ENCODE measurements around the gene PCID2. TPM values are rescaled to one million over a fixed set of nuclear protein-coding genes. Genes with fewer than 3 reads are reported as not detected.

PCID2 gene
- polyA plus RNA-seq, 1 donor from 2014 or later, result 81.3 TPM

DNA sequence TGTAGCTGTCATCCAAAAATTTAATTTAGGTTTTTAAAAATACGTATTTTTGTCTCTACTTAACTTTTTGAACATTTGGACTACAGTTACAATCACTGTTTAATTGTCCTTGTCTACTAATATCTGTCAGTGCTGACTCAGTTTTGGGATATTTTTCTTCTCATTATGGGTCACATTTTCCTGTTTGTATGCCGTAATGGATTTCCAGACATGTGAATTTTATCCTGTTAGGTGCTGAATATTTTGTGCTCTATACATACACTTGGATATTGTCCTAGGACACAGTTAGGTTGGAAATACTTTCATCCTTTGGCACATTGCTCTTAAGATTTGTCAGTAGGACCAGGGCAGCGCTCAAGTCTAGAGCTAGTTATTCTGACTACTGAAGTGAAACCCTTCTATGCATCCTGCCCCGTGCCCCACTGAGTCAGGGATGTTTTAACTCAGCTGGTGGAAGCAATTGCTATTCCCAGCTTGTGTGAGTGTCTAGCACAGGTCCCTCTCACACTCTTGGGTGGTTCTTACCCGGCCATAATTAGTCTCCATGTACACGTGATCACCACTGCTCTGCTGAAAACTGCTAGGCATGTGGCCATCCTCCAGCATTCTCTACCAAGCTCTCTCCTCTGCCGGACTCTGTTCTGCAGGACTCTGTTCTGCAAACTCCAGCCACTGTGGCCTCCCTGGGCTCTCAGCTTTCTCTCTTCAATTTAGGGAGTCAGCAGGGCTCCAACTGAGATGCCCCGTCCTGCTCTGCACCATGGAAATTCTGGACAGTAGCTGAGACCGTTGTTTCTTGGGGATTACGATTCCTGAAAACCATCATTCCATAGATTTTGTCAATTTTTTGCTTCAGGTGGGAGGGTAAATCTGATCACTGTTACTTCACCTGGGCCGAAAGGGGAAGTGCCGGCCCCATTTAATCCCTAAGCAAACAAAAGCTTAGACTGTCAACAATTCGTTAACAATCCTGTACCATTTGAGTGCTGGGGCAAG is 38.9 kb downstream of the PCID2 start:
- H3K9me2 ChIP-seq (ENCODE audit: insufficient read depth, low read length), result no peaks in the 10 kb centered on the region
- no peak for TF ChIP-seq EP300 (conservative IDR thresholded peaks at IDR 0.05; ENCODE audit: poor library complexity, severe bottlenecking)
- no peak for TF ChIP-seq RAD21 (conservative IDR thresholded peaks at IDR 0.05)
- TF ChIP-seq POLR2AphosphoS5 (IDR thresholded peaks at IDR 0.05), result no peak
- TF ChIP-seq, protein P1, sequence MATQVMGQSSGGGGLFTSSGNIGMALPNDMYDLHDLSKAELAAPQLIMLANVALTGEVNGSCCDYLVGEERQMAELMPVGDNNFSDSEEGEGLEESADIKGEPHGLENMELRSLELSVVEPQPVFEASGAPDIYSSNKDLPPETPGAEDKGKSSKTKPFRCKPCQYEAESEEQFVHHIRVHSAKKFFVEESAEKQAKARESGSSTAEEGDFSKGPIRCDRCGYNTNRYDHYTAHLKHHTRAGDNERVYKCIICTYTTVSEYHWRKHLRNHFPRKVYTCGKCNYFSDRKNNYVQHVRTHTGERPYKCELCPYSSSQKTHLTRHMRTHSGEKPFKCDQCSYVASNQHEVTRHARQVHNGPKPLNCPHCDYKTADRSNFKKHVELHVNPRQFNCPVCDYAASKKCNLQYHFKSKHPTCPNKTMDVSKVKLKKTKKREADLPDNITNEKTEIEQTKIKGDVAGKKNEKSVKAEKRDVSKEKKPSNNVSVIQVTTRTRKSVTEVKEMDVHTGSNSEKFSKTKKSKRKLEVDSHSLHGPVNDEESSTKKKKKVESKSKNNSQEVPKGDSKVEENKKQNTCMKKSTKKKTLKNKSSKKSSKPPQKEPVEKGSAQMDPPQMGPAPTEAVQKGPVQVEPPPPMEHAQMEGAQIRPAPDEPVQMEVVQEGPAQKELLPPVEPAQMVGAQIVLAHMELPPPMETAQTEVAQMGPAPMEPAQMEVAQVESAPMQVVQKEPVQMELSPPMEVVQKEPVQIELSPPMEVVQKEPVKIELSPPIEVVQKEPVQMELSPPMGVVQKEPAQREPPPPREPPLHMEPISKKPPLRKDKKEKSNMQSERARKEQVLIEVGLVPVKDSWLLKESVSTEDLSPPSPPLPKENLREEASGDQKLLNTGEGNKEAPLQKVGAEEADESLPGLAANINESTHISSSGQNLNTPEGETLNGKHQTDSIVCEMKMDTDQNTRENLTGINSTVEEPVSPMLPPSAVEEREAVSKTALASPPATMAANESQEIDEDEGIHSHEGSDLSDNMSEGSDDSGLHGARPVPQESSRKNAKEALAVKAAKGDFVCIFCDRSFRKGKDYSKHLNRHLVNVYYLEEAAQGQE (IDR thresholded peaks at IDR 0.05; ENCODE audit: borderline replicate concordance), result no peak
- no peak for TF ChIP-seq SMC3 (conservative IDR thresholded peaks at IDR 0.05; ENCODE audit: poor library complexity)
- H3K9me3 ChIP-seq (ENCODE audit: low read length), result no peaks in the 10 kb centered on the region
- no peaks in the 10 kb centered on the region for H3K27me3 ChIP-seq (ENCODE audit: insufficient read depth, low read depth, low read length)
- H3K79me2 ChIP-seq (replicated peaks; ENCODE audit: insufficient read depth, low read length), result no peaks in the 10 kb centered on the region
- H3K36me3 ChIP-seq (ENCODE audit: insufficient read depth, low read length), result no peaks in the 10 kb centered on the region
- H3K4me2 ChIP-seq (ENCODE audit: low read length), result no peak overlapping the region
- H2AFZ ChIP-seq (ENCODE audit: low read depth, low read length), result no peak overlapping the region
- H3F3A ChIP-seq (ENCODE audit: insufficient read depth, low read length, poor library complexity, severe bottlenecking), result no peaks in the 10 kb centered on the region
- H4K20me1 ChIP-seq (ENCODE audit: insufficient read depth), result no peaks in the 10 kb centered on the region
- no peak overlapping the region for H3K9ac ChIP-seq (ENCODE audit: low read length)
- H3K4me3 ChIP-seq (ENCODE audit: low read length), result no peak overlapping the region
- no peak overlapping the region for H3K27ac ChIP-seq (ENCODE audit: low read length)

DNA sequence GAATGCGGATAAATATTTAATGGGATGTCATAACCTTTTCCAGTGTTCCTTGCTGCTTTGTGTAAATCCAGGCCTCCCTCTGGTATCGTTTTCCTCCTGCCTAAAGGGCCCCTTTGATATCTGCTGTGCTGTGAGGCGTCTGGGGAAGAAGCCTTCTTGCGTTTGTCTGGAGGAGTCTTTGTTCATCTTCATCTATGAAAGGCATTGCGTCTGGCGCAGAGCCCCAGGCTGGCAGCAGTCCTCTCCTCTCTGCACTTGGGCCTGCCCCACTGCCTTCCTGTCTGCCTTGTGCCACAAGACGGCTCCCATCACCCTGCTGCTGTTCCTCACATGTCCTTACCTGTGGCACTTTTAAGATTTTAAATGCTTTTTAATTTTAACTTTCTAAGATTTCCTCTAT is 40.3 kb downstream of the PCID2 start:
- no peak overlapping the region for H3K4me2 ChIP-seq (ENCODE audit: low read length)
- no peak overlapping the region for H3K27ac ChIP-seq (ENCODE audit: low read length)
- no peak overlapping the region for H3K4me3 ChIP-seq (ENCODE audit: low read length)
- H4K20me1 ChIP-seq (ENCODE audit: insufficient read depth), result no peaks in the 10 kb centered on the region
- H2AFZ ChIP-seq (ENCODE audit: low read depth, low read length), result no peak overlapping the region
- TF ChIP-seq MXI1 (conservative IDR thresholded peaks at IDR 0.05; ENCODE audit: poor library complexity, severe bottlenecking) (no peak), POLR2AphosphoS5 (IDR thresholded peaks at IDR 0.05) (no peak), SMC3 (conservative IDR thresholded peaks at IDR 0.05; ENCODE audit: poor library complexity) (no peak), TAF1 (IDR thresholded peaks at IDR 0.05; ENCODE audit: low read depth) (no peak), EP300 (conservative IDR thresholded peaks at IDR 0.05; ENCODE audit: poor library complexity, severe bottlenecking) (no peak), EZH2 (IDR thresholded peaks at IDR 0.05; ENCODE audit: borderline replicate concordance, insufficient read depth, low read length, poor library complexity, severe bottlenecking) (no peak), RAD21 (conservative IDR thresholded peaks at IDR 0.05) (no peak)
- TF ChIP-seq, protein P1 (IDR thresholded peaks at IDR 0.05; ENCODE audit: borderline replicate concordance), result no peak
- TF ChIP-seq, protein P2, sequence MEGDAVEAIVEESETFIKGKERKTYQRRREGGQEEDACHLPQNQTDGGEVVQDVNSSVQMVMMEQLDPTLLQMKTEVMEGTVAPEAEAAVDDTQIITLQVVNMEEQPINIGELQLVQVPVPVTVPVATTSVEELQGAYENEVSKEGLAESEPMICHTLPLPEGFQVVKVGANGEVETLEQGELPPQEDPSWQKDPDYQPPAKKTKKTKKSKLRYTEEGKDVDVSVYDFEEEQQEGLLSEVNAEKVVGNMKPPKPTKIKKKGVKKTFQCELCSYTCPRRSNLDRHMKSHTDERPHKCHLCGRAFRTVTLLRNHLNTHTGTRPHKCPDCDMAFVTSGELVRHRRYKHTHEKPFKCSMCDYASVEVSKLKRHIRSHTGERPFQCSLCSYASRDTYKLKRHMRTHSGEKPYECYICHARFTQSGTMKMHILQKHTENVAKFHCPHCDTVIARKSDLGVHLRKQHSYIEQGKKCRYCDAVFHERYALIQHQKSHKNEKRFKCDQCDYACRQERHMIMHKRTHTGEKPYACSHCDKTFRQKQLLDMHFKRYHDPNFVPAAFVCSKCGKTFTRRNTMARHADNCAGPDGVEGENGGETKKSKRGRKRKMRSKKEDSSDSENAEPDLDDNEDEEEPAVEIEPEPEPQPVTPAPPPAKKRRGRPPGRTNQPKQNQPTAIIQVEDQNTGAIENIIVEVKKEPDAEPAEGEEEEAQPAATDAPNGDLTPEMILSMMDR (IDR thresholded peaks at IDR 0.05; ENCODE audit: poor library complexity, severe bottlenecking), result no peak
- H3K9me3 ChIP-seq (ENCODE audit: low read length), result no peaks in the 10 kb centered on the region
- H3K36me3 ChIP-seq (ENCODE audit: insufficient read depth, low read length), result no peaks in the 10 kb centered on the region
- no peaks in the 10 kb centered on the region for H3K9me2 ChIP-seq (ENCODE audit: insufficient read depth, low read length)
- H3F3A ChIP-seq (ENCODE audit: insufficient read depth, low read length, poor library complexity, severe bottlenecking), result no peaks in the 10 kb centered on the region
- H3K79me2 ChIP-seq (replicated peaks; ENCODE audit: insufficient read depth, low read length), result no peaks in the 10 kb centered on the region
- H3K9ac ChIP-seq (ENCODE audit: low read length), result no peak overlapping the region
- H3K27me3 ChIP-seq (ENCODE audit: insufficient read depth, low read depth, low read length), result no peaks in the 10 kb centered on the region
